ENCODE measurements around the gene ACTR3. TPM values are rescaled to one million over a fixed set of nuclear protein-coding genes. Genes with fewer than 3 reads are reported as not detected.

Gene ACTR3
- total and polyA plus RNA-seq, 2 experiments from 2014 or later = 63.7 to 137 TPM

- TF ChIP-seq ZNF114 (CRISPR knock-in tag; IDR thresholded peaks at IDR 0.05) = no peak
- no peak for TF ChIP-seq ETS1 (IDR thresholded peaks at IDR 0.05)
- TF ChIP-seq, protein P1, sequence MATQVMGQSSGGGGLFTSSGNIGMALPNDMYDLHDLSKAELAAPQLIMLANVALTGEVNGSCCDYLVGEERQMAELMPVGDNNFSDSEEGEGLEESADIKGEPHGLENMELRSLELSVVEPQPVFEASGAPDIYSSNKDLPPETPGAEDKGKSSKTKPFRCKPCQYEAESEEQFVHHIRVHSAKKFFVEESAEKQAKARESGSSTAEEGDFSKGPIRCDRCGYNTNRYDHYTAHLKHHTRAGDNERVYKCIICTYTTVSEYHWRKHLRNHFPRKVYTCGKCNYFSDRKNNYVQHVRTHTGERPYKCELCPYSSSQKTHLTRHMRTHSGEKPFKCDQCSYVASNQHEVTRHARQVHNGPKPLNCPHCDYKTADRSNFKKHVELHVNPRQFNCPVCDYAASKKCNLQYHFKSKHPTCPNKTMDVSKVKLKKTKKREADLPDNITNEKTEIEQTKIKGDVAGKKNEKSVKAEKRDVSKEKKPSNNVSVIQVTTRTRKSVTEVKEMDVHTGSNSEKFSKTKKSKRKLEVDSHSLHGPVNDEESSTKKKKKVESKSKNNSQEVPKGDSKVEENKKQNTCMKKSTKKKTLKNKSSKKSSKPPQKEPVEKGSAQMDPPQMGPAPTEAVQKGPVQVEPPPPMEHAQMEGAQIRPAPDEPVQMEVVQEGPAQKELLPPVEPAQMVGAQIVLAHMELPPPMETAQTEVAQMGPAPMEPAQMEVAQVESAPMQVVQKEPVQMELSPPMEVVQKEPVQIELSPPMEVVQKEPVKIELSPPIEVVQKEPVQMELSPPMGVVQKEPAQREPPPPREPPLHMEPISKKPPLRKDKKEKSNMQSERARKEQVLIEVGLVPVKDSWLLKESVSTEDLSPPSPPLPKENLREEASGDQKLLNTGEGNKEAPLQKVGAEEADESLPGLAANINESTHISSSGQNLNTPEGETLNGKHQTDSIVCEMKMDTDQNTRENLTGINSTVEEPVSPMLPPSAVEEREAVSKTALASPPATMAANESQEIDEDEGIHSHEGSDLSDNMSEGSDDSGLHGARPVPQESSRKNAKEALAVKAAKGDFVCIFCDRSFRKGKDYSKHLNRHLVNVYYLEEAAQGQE (IDR thresholded peaks at IDR 0.05; ENCODE audit: unreplicated experiment) = no peak
- TF ChIP-seq POLR2AphosphoS5 (IDR thresholded peaks at IDR 0.05; ENCODE audit: low read depth) = no peak
These were observed 84.8 kb downstream of the ACTR3 start (continued) for GRCh38 chr2:113974727-113975126.

DNA sequence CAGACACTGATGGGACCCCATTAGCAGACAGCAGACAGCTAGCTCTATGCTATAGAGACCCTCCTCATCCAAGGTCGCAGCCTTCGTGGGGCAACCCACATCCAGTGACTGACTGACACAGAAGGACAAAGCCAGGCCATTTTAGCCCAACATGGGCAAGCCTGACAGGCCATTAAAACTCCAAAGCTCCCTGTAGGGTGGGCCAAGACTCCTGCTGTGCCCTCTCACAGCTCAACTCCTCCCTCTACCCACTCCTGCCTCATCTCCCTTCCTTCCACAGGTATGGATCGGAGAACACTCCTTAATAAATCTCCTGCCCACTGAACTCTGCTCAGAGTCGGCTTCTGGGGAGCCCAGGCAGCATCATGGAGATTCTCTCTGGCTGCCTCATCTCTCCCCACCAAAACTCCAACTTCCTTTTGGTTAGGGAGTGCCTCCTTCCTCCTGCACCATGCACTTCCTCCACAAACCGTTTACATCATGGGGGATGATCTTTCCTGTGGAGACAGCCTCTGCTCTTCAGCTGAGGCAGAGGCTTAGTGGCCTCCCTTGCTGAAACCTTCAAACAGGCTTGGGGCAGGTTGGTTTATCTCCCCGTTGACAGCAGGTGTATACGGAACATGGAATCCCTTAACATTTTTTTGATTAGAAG is 86.5 kb downstream of the ACTR3 start:
- no peak overlapping the region for H3K4me3 Mint-ChIP-seq
- ATAC-seq = no peak

More for the DNA sequence above, 86.5 kb downstream of the ACTR3 start:
- Mint-ChIP-seq H3K9me3 (peaks cover 49% of the 10 kb centered on the region), H3K36me3 (ENCODE audit: low read depth) (peaks cover 33% of the 10 kb centered on the region), H3K27ac (no peak overlapping the region), H3K4me1 (no peaks in the 10 kb centered on the region), H3K27me3 (ENCODE audit: insufficient read depth, low read depth, poor library complexity) (peaks cover 22% of the 10 kb centered on the region)
- DNase-seq (ENCODE audit: low spot score) = no peak
- H3F3A ChIP-seq (replicated peaks; ENCODE audit: low read depth) = peaks cover 5% of the 10 kb centered on the region
- H3K9me2 ChIP-seq (ENCODE audit: insufficient read depth) = no peaks in the 10 kb centered on the region
- H4K20me1 ChIP-seq (replicated peaks; ENCODE audit: insufficient read depth) = no peaks in the 10 kb centered on the region
- H3K4me2 ChIP-seq = no peak overlapping the region
- no peaks in the 10 kb centered on the region; the same call in 1 of the 2 replicates for H3K36me3 ChIP-seq (ENCODE audit: insufficient read depth)
- no peak overlapping the region for H3K27ac ChIP-seq (ENCODE audit: low read depth)
- H3K27me3 ChIP-seq (ENCODE audit: insufficient read depth) = no peaks in the 10 kb centered on the region
- no peak for TF ChIP-seq POLR2AphosphoS5 (IDR thresholded peaks at IDR 0.05; ENCODE audit: low read depth)
- TF ChIP-seq JUNB (IDR thresholded peaks at IDR 0.05; ENCODE audit: unreplicated experiment) = no peak
- TF ChIP-seq CREB1 (CRISPR knock-in tag; IDR thresholded peaks at IDR 0.05; ENCODE audit: low read depth) = no peak
- TF ChIP-seq ETS1 (IDR thresholded peaks at IDR 0.05) = no peak
- H3K4me3 ChIP-seq = no peak overlapping the region
- H3K79me2 ChIP-seq (replicated peaks; ENCODE audit: insufficient read depth) = no peaks in the 10 kb centered on the region
- no peaks in the 10 kb centered on the region for H3K4me1 ChIP-seq (ENCODE audit: insufficient read depth)
- H2AFZ ChIP-seq = no peak overlapping the region

Measured in GM23338 (cell line).